ENCODE measurements around the gene S100A14.

S100A14 gene

GRCh38 chr1:153629971-153630370, 13.8 kb upstream of the S100A14 start:
- peak overlapping the region; percentile 44 for H3K27ac ChIP-seq (ENCODE audit: low read depth, low read length)
- H3K4me1 ChIP-seq (ENCODE audit: control insufficient read depth in 5 of 5, insufficient read depth in 5 of 5, low read length in 5 of 5) = peaks cover 9 to 73% (median 53%) of the 10 kb centered on the region in 5 donors
- H3K27me3 ChIP-seq (ENCODE audit: control insufficient read depth in 5 of 5, insufficient read depth in 4 of 5, low read length in 5 of 5) = no peaks in the 10 kb centered on the region
- no peak overlapping the region for H3K4me3 ChIP-seq (ENCODE audit: low read depth in 1 of 5, low read length in 5 of 5)
- peaks cover 0 to 6% (median 4%) of the 10 kb centered on the region in 5 donors for H3K36me3 ChIP-seq (ENCODE audit: control insufficient read depth in 5 of 5, insufficient read depth in 5 of 5, low read length in 5 of 5)
- no peaks in the 10 kb centered on the region for H3K9me3 ChIP-seq (ENCODE audit: control insufficient read depth in 5 of 5, low read length in 5 of 5)
- H3K9ac ChIP-seq (ENCODE audit: low read length in 5 of 5) = peak overlapping the region in 1 of 5 donors; percentile 35

DNA sequence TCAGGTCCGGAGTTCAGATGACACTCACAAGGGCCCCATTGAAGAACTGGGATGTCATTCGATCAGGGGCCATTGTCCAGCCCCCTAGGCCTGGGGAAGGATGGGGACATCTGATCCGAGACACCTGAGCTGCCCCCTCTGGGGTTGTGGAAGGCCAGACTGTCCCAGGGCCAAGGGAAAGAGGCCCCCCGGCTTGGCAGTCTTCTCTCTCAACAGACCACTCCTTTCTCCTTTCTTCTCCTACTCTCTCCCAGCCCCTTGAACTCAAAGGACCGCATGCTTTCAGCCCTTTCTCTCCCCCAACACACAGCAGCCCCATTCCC, 13.2 kb upstream of the S100A14 start:
- Histone ChIP-seq H3K36me3 (ENCODE audit: control insufficient read depth in 5 of 5, insufficient read depth in 5 of 5, low read length in 5 of 5) (peaks cover 0 to 9% (median 4%) of the 10 kb centered on the region in 5 donors), H3K4me3 (ENCODE audit: low read depth in 1 of 5, low read length in 5 of 5) (no peak overlapping the region), H3K27me3 (ENCODE audit: control insufficient read depth in 5 of 5, insufficient read depth in 4 of 5, low read length in 5 of 5) (no peaks in the 10 kb centered on the region), H3K9ac (ENCODE audit: low read length in 5 of 5) (peak overlapping the region in 1 of 5 donors; percentile 42), H3K9me3 (ENCODE audit: control insufficient read depth in 5 of 5, low read length in 5 of 5) (no peaks in the 10 kb centered on the region), H3K4me1 (ENCODE audit: control insufficient read depth in 5 of 5, insufficient read depth in 5 of 5, low read length in 5 of 5) (peaks cover 9 to 77% (median 53%) of the 10 kb centered on the region in 5 donors), H3K27ac (ENCODE audit: low read depth, low read length) (peak overlapping the region; percentile 94)

GRCh38 chr1:153628638-153629342, 12.7 kb upstream of the S100A14 start:
- H3K9ac ChIP-seq (ENCODE audit: low read length in 5 of 5) = peak overlapping the region in 3 of 5 donors; percentile 4 to 42 (median 33)
- peak overlapping the region; percentile 94 for H3K27ac ChIP-seq (ENCODE audit: low read depth, low read length)
- no peaks in the 10 kb centered on the region for H3K9me3 ChIP-seq (ENCODE audit: control insufficient read depth in 5 of 5, low read length in 5 of 5)
- peaks cover 9 to 82% (median 58%) of the 10 kb centered on the region in 5 donors for H3K4me1 ChIP-seq (ENCODE audit: control insufficient read depth in 5 of 5, insufficient read depth in 5 of 5, low read length in 5 of 5)
- H3K4me3 ChIP-seq (ENCODE audit: low read depth in 1 of 5, low read length in 5 of 5) = no peak overlapping the region
- H3K36me3 ChIP-seq (ENCODE audit: control insufficient read depth in 5 of 5, insufficient read depth in 5 of 5, low read length in 5 of 5) = peaks cover 0 to 13% (median 4%) of the 10 kb centered on the region in 5 donors
- H3K27me3 ChIP-seq (ENCODE audit: control insufficient read depth in 5 of 5, insufficient read depth in 4 of 5, low read length in 5 of 5) = no peaks in the 10 kb centered on the region

DNA sequence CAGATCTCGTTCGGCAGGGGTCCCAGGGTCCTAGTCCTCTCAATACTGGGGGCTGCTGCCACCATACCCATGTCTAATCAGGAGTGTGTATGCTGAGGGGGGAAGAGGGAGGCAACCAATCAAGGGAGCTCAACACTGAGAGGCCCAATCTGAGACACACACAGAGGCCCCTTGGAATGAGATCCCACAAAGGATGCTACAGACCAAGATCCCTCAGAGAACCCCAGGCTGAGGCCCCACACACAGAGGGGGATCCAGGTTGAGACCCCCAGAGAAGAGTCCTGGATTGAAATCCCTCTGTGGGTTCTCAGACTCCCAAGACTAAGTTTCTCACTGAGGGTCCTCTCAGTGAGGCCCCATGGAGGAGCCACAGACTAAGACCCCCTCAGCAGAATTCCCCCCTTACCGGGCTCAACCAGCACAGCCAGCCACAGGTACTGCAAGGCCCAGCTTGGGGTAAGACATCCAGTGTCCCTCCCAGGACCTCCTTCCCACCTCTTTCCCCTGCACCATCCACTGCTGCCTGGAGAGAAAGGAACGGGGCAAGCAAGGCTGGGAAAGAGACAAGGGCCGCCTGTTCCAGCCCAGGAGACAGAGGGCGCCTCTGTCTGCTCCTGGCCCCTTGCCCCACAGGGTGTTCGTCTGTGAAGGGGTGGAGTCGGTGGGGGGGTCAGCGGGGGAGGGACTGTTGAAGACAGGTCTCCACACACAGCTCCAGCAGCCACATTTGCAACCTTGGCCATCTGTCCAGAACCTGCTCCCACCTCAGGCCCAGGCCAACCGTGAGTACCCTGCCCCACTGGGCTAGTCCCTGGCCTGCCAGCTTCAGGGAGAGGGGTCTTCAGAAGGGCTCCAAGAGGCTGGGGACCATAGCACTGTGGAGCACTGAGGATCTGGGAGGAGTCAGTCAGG, 11.8 kb upstream of the S100A14 start, which contains the start of gene S100A1:
Gene S100A1 (plus strand): TSS at position 720 of the 912 bp plus-strand sequence. CDS start 2,088 bp downstream, outside the sequence.
- peak within 1 kb of the TSS; percentile 77 to 89 (median 86) for H3K9ac ChIP-seq (ENCODE audit: low read length in 5 of 5)
- peak within 1 kb of the TSS; percentile 94 for H3K27ac ChIP-seq (ENCODE audit: low read depth, low read length)
- H3K4me3 ChIP-seq (ENCODE audit: low read depth in 1 of 5, low read length in 5 of 5) = peak within 1 kb of the TSS; percentile 63 to 87 (median 73)
- no peaks in the 10 kb centered on the region for H3K9me3 ChIP-seq (ENCODE audit: control insufficient read depth in 5 of 5, low read length in 5 of 5)
- peaks cover 6 to 81% (median 57%) of the 10 kb centered on the region in 5 donors for H3K4me1 ChIP-seq (ENCODE audit: control insufficient read depth in 5 of 5, insufficient read depth in 5 of 5, low read length in 5 of 5)
- peaks cover 0 to 15% (median 4%) of the 10 kb centered on the region in 5 donors for H3K36me3 ChIP-seq (ENCODE audit: control insufficient read depth in 5 of 5, insufficient read depth in 5 of 5, low read length in 5 of 5)
- no peaks in the 10 kb centered on the region for H3K27me3 ChIP-seq (ENCODE audit: control insufficient read depth in 5 of 5, insufficient read depth in 4 of 5, low read length in 5 of 5)

GRCh38 chr1:153626904-153627714, 11.0 kb upstream of the S100A14 start, which contains the start of gene S100A13:
TSS of gene S100A13 (minus strand) at chr1:153627505. CDS start at chr1:153626472, 1,033 bp downstream.
- H3K4me3 ChIP-seq (ENCODE audit: low read depth in 1 of 5, low read length in 5 of 5) = peak within 1 kb of the TSS; percentile 63 to 87 (median 73)
- H3K27me3 ChIP-seq (ENCODE audit: control insufficient read depth in 5 of 5, insufficient read depth in 4 of 5, low read length in 5 of 5) = no peaks in the 10 kb centered on the region
- no peaks in the 10 kb centered on the region for H3K9me3 ChIP-seq (ENCODE audit: control insufficient read depth in 5 of 5, low read length in 5 of 5)
- peak within 1 kb of the TSS; percentile 94 for H3K27ac ChIP-seq (ENCODE audit: low read depth, low read length)
- H3K36me3 ChIP-seq (ENCODE audit: control insufficient read depth in 5 of 5, insufficient read depth in 5 of 5, low read length in 5 of 5) = peaks cover 0 to 23% (median 6%) of the 10 kb centered on the region in 5 donors
- peak within 1 kb of the TSS; percentile 77 to 89 (median 86) for H3K9ac ChIP-seq (ENCODE audit: low read length in 5 of 5)
- H3K4me1 ChIP-seq (ENCODE audit: control insufficient read depth in 5 of 5, insufficient read depth in 5 of 5, low read length in 5 of 5) = peaks cover 6 to 83% (median 65%) of the 10 kb centered on the region in 5 donors

DNA sequence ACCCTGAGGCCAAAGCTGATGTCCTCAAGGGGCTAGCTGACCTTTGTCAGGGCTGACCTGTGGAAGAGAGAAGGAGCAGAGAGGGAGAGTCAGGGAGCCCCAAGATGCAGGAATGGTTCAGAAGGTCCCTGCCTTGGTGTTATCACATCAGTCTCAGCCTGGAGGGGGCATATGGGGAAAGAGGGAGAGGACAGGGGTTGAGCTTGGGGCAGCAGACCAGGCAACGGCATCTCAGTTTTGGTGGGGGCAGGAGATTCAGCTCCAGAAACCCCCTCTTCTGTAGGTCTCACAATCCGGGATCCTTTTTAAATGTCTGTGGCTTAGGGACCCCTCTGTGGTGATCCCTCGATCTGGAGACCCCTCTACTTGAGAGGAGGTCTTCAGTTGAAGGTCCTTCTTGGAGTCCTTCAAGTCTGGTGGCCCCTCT, 10.4 kb upstream of the S100A14 start:
- Histone ChIP-seq H3K9me3 (ENCODE audit: control insufficient read depth in 5 of 5, low read length in 5 of 5) (no peaks in the 10 kb centered on the region), H3K36me3 (ENCODE audit: control insufficient read depth in 5 of 5, insufficient read depth in 5 of 5, low read length in 5 of 5) (peaks cover 0 to 24% (median 6%) of the 10 kb centered on the region in 5 donors), H3K4me1 (ENCODE audit: control insufficient read depth in 5 of 5, insufficient read depth in 5 of 5, low read length in 5 of 5) (peaks cover 6 to 84% (median 66%) of the 10 kb centered on the region in 5 donors), H3K4me3 (ENCODE audit: low read depth in 1 of 5, low read length in 5 of 5) (peak overlapping the region; percentile 63 to 87 (median 73)), H3K27ac (ENCODE audit: low read depth, low read length) (peak overlapping the region; percentile 94), H3K9ac (ENCODE audit: low read length in 5 of 5) (peak overlapping the region; percentile 77 to 89 (median 86)), H3K27me3 (ENCODE audit: control insufficient read depth in 5 of 5, insufficient read depth in 4 of 5, low read length in 5 of 5) (no peaks in the 10 kb centered on the region)

GRCh38 chr1:153624965-153625611, 9.0 kb upstream of the S100A14 start:
- Histone ChIP-seq H3K4me1 (ENCODE audit: control insufficient read depth in 5 of 5, insufficient read depth in 5 of 5, low read length in 5 of 5) (peaks cover 6 to 77% (median 60%) of the 10 kb centered on the region in 5 donors), H3K27ac (ENCODE audit: low read depth, low read length) (peak overlapping the region; percentile 94)

GRCh38 chr1:153623101-153623500, 7.0 kb upstream of the S100A14 start:
- Histone ChIP-seq H3K27me3 (ENCODE audit: control insufficient read depth in 5 of 5, insufficient read depth in 4 of 5, low read length in 5 of 5) (no peaks in the 10 kb centered on the region), H3K9ac (ENCODE audit: low read length in 5 of 5) (peak overlapping the region in 3 of 5 donors; percentile 23 to 67 (median 53)), H3K27ac (ENCODE audit: low read depth, low read length) (peak overlapping the region; percentile 94), H3K36me3 (ENCODE audit: control insufficient read depth in 5 of 5, insufficient read depth in 5 of 5, low read length in 5 of 5) (peaks cover 0 to 43% (median 19%) of the 10 kb centered on the region in 5 donors), H3K9me3 (ENCODE audit: control insufficient read depth in 5 of 5, low read length in 5 of 5) (no peaks in the 10 kb centered on the region), H3K4me1 (ENCODE audit: control insufficient read depth in 5 of 5, insufficient read depth in 5 of 5, low read length in 5 of 5) (peaks cover 6 to 59% (median 51%) of the 10 kb centered on the region in 5 donors), H3K4me3 (ENCODE audit: low read depth in 1 of 5, low read length in 5 of 5) (peak overlapping the region in 1 of 5 donors; percentile 32)

More at GRCh38 chr1:153624965-153625611, 9.0 kb upstream of the S100A14 start:
- Histone ChIP-seq H3K9ac (ENCODE audit: low read length in 5 of 5) (peak overlapping the region in 1 of 5 donors; percentile 31), H3K27me3 (ENCODE audit: control insufficient read depth in 5 of 5, insufficient read depth in 4 of 5, low read length in 5 of 5) (no peaks in the 10 kb centered on the region), H3K36me3 (ENCODE audit: control insufficient read depth in 5 of 5, insufficient read depth in 5 of 5, low read length in 5 of 5) (peaks cover 0 to 30% (median 6%) of the 10 kb centered on the region in 5 donors), H3K4me3 (ENCODE audit: low read depth in 1 of 5, low read length in 5 of 5) (peak overlapping the region in 3 of 5 donors; percentile 3 to 87 (median 81)), H3K9me3 (ENCODE audit: control insufficient read depth in 5 of 5, low read length in 5 of 5) (no peaks in the 10 kb centered on the region)

DNA sequence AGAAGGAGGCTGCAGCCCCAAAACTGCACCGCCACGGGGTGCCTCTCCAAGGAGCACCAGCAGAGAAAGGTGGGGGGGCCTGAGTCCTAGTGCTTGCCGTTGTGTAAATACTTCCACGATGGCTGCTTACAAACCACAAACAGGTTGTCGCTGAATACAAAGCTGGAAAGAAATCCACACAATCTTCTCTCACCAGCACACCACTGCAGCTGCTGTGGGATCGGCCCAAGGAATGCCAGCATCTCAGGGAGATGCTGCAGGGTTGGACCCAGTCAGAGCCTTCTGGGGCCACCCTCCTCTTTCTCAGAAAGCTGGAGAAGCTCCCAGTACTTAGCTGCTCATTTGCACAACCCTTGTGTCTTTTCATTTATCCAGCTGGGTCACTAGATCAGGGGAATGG, 3.0 kb upstream of the S100A14 start:
- H3K4me3 ChIP-seq (ENCODE audit: low read depth in 1 of 5, low read length in 5 of 5) = no peak overlapping the region
- no peaks in the 10 kb centered on the region for H3K9me3 ChIP-seq (ENCODE audit: control insufficient read depth in 5 of 5, low read length in 5 of 5)
- no peaks in the 10 kb centered on the region for H3K27me3 ChIP-seq (ENCODE audit: control insufficient read depth in 5 of 5, insufficient read depth in 4 of 5, low read length in 5 of 5)
- no peak overlapping the region for H3K9ac ChIP-seq (ENCODE audit: low read length in 5 of 5)
- H3K27ac ChIP-seq (ENCODE audit: low read depth, low read length) = no peak overlapping the region
- H3K36me3 ChIP-seq (ENCODE audit: control insufficient read depth in 5 of 5, insufficient read depth in 5 of 5, low read length in 5 of 5) = peaks cover 0 to 39% (median 15%) of the 10 kb centered on the region in 5 donors
- H3K4me1 ChIP-seq (ENCODE audit: control insufficient read depth in 5 of 5, insufficient read depth in 5 of 5, low read length in 5 of 5) = peaks cover 5 to 44% (median 41%) of the 10 kb centered on the region in 5 donors
